ENCODE results near the gene MAPK14. TPM values are rescaled to one million over a fixed set of nuclear protein-coding genes. Genes with fewer than 3 reads are reported as not detected.

The MAPK14 gene
- total RNA-seq, 1 experiment from 2014 or later: 60.9 TPM

- no peak for DNase-seq
- H3K27ac Mint-ChIP-seq (ENCODE audit: unreplicated experiment): no peak overlapping the region
- no peak overlapping the region for H3K4me3 Mint-ChIP-seq (ENCODE audit: low read depth, unreplicated experiment)
- peaks cover 18% of the 10 kb centered on the region for H3K36me3 Mint-ChIP-seq (ENCODE audit: insufficient read depth, unreplicated experiment)
- peaks cover 11% of the 10 kb centered on the region for H3K4me1 Mint-ChIP-seq (ENCODE audit: low read depth, unreplicated experiment)
- intact Hi-C loops (cut with micrococcal nuclease; ENCODE audit: unreplicated experiment): no loop called here
- no TSS peak for BruUV-seq (replicated peaks)
- no peak for TF ChIP-seq CTCF (IDR thresholded peaks at IDR 0.05; ENCODE audit: unreplicated experiment)
- no peaks in the 10 kb centered on the region for H3K27me3 Mint-ChIP-seq (ENCODE audit: unreplicated experiment)
- no peaks in the 10 kb centered on the region for H3K9me3 Mint-ChIP-seq (ENCODE audit: low read depth, unreplicated experiment)
- CTCF ChIA-PET: no interaction called here
These were observed 89.3 kb downstream of the MAPK14 start for GRCh38 chr6:36116943-36117342.

- Mint-ChIP-seq H3K4me3 (ENCODE audit: low read depth, unreplicated experiment) (no peak overlapping the region), H3K27ac (ENCODE audit: unreplicated experiment) (no peak overlapping the region), H3K9me3 (ENCODE audit: low read depth, unreplicated experiment) (no peaks in the 10 kb centered on the region), H3K36me3 (ENCODE audit: insufficient read depth, unreplicated experiment) (peaks cover 18% of the 10 kb centered on the region), H3K4me1 (ENCODE audit: low read depth, unreplicated experiment) (peaks cover 11% of the 10 kb centered on the region), H3K27me3 (ENCODE audit: unreplicated experiment) (no peaks in the 10 kb centered on the region)
- DNase-seq: no peak
- no TSS peak for BruUV-seq (replicated peaks)
- intact Hi-C loops (cut with micrococcal nuclease; ENCODE audit: unreplicated experiment): no loop called here
- TF ChIP-seq CTCF (IDR thresholded peaks at IDR 0.05; ENCODE audit: unreplicated experiment): no peak
- CTCF ChIA-PET: no interaction called here
These were observed 90.3 kb downstream of the MAPK14 start for GRCh38 chr6:36117658-36118549.

GRCh38 chr6:36118550-36119107 is 91.0 kb downstream of the MAPK14 start:
- TF ChIP-seq CTCF (IDR thresholded peaks at IDR 0.05; ENCODE audit: unreplicated experiment): no peak
- CTCF ChIA-PET: no interaction called here
- intact Hi-C loops (cut with micrococcal nuclease; ENCODE audit: unreplicated experiment): no loop called here
- no TSS peak for BruUV-seq (replicated peaks)
- Mint-ChIP-seq H3K4me1 (ENCODE audit: low read depth, unreplicated experiment) (peaks cover 11% of the 10 kb centered on the region), H3K27ac (ENCODE audit: unreplicated experiment) (no peak overlapping the region), H3K27me3 (ENCODE audit: unreplicated experiment) (no peaks in the 10 kb centered on the region), H3K9me3 (ENCODE audit: low read depth, unreplicated experiment) (no peaks in the 10 kb centered on the region), H3K4me3 (ENCODE audit: low read depth, unreplicated experiment) (no peak overlapping the region), H3K36me3 (ENCODE audit: insufficient read depth, unreplicated experiment) (peaks cover 20% of the 10 kb centered on the region)
- DNase-seq: no peak

- H3K4me3 Mint-ChIP-seq (ENCODE audit: low read depth, unreplicated experiment): no peak overlapping the region
- no peak for TF ChIP-seq CTCF (IDR thresholded peaks at IDR 0.05; ENCODE audit: unreplicated experiment)
- BruUV-seq (replicated peaks): no TSS peak
- H3K9me3 Mint-ChIP-seq (ENCODE audit: low read depth, unreplicated experiment): no peaks in the 10 kb centered on the region
- H3K36me3 Mint-ChIP-seq (ENCODE audit: insufficient read depth, unreplicated experiment): peaks cover 21% of the 10 kb centered on the region
- CTCF ChIA-PET: no interaction called here
- peaks cover 11% of the 10 kb centered on the region for H3K4me1 Mint-ChIP-seq (ENCODE audit: low read depth, unreplicated experiment)
- no peaks in the 10 kb centered on the region for H3K27me3 Mint-ChIP-seq (ENCODE audit: unreplicated experiment)
- DNase-seq: no peak
- intact Hi-C loops (cut with micrococcal nuclease; ENCODE audit: unreplicated experiment): no loop called here
- H3K27ac Mint-ChIP-seq (ENCODE audit: unreplicated experiment): no peak overlapping the region
These were observed 91.6 kb downstream of the MAPK14 start for GRCh38 chr6:36119209-36119608.
